Cerebellar nuclear complex (tissue), 1 donor: ENCODE measurements around the gene TOM1L1.

ENCODE experiments used
- DNase-seq, 2 experiments: peaks; one replicate each; lab custom pipeline; 2025; lab: John Stamatoyannopoulos, UW

The TOM1L1 gene

DNA sequence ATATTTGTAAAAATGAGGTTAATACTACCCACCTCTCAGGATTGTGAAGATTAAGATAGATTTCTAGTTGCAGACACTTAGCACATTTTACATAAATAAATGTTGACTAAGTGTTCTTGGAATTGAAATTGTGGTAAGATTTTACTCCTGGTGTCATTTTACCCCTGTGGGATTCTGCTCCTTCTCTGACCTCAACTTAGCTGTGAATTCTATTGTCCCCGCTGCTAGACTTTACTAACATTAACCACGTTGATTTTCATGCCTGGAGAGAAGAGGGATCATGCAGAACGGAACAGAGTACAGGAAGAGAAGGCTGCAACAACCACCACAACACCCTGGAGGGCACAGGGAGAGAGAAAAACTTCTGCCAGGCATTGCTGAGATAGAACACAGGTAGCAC, 2.1 kb upstream of the TOM1L1 start:
- no peak for DNase-seq

DNA sequence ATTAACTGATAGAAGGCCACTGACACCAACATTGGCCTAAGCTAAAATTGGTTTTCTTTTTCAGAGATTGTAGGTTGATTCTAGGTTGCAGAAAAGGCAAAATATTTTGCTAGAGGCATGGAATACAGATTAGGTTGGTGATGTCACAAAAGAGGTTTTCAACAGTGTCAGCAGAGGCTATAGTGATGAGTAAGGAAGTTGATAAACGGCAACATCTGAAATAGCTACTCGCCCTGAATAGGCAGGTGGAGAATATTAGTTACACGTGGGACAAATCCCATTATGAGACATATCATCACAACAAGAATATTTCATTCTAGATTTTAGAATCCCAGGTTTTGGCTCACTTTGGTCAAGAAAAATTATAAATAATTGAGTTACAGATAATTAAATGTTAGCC, 1.5 kb upstream of the TOM1L1 start:
- no peak for DNase-seq

DNA sequence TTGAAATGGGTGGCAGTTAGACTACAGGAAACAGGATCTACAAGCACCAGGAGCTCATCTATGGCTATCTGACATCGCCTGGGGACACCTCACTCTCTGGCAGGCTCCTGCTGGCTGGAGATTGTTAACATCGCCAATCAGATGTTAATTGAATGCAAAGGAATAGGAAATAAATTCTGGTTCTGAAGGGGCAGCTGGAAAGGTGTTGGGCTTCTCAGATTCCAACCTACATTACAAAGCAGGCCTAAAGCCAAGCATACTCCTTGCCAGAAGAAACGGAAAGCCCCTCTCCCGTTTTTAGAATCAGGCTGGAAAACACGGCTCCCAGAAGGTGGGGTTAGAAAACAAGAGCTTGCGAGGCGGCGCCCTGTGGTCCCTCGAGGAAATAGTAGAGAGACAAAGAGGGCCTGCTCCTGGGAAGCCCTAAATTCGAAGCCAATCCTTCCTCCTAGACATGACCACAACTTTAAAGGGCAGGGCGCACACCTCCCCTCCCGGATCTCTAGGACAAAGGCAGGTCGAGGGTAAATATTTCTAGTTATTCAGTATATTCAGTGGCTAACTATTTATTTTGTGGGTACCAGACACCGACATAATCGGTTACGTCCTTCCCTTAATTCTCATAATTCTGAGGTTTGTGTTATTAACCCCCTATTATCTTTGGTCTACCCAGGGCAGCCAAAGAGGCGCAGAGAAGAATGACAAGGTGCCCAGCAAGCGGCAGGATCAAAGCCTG, 763 bp upstream of the TOM1L1 start:
- DNase-seq: no peak

DNA sequence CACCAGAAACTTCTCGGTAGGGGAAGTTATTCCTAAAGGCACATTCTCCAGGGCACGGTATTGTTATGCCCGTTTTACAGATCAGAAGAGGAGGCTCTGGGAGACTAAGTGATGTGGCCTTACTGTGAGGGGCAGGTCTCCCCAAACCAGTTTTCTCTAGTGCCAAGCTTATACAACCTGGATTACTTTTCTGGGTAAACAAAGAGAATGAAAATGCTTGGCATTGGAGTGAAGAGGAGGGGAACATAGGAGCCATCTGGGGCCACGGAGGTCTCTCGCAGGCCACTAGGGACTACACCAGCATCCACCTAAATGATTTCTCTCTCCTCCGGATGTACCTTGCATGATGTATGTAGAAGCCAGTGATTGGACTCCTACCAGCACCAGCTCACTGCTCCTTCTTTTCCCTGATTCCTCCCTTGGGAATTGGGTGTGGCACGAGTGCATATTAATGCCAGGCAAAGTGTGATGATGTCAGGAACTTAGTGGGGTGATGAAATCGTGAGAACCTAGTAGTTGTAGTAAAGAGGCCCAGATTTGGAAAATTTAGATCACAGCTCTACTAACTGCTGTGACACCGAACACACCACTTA, 674 bp downstream of the TOM1L1 start:
- no peak for DNase-seq

DNA sequence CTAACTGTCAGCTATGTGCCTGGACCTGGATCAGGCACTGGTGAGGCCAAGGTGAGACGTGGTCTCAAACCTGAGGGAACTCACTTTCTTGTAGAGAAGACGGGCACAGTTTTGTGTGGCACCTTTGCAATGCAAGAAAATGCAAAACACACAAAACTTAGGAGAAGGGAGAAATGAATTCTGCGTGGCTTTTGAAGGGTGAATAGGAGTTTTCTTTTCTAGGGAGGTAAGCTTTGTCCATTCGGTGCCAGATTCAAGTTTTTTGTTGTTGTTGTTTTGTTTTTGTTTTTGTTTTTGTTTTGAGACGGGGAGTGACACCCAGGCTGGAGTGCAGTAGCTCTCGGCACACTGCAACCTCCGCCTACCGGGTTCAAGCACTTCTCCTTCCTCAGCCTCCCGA, 1.4 kb downstream of the TOM1L1 start:
- no peak for DNase-seq

- no peak for DNase-seq
Measured at GRCh38 chr17:54902611-54903010, 2.0 kb downstream of the TOM1L1 start.

DNA sequence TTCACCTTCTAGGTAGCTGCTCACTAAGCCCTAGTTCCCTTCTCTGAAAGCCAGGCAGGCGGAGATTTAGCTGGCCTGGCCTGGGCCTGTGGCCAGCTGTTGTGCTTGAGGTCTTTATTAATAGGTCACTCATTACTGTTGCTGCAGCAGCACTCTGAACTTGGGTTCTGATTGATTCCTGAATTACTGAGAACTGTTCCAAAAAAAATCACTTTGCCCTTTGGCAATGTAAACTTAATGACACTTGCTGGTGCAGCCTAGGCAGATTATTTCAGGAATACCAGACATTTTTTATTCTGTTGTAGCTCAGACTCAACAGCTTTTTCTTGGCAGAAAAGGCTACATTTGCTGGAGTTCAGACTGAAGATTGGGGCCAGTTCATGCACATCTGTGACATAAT, 2.7 kb downstream of the TOM1L1 start:
- no peak for DNase-seq

GRCh38 chr17:54906683-54907082, 6.0 kb downstream of the TOM1L1 start:
- no peak for DNase-seq

GRCh38 chr17:54907376-54907775, 6.7 kb downstream of the TOM1L1 start:
- DNase-seq: no peak

- no peak for DNase-seq
Measured at GRCh38 chr17:54909766-54910165, 9.1 kb downstream of the TOM1L1 start.

- DNase-seq: no peak
Measured at GRCh38 chr17:54916721-54917120, 16.1 kb downstream of the TOM1L1 start.

DNA sequence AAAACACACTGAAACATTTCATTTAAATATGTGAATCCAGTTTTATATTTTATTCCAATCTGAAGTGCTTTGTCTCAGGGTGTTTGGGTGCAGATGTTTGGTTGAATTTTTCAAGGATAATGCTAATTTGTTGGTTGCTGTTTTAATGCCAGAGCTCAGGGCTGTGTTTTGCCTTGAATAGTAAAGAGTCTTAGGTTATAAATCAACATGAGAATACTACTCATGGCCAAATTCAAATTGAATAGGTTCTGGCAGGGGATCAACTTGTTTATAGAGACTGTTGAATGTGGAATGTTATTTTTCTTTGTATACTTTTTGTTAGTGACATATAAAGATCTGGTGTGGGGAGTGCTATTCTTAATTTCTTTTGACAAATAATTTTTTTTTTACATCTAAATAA, 18.8 kb downstream of the TOM1L1 start:
- no peak for DNase-seq

- no peak for DNase-seq
Measured at GRCh38 chr17:54920819-54921218, 20.2 kb downstream of the TOM1L1 start.

- no peak for DNase-seq
Measured at GRCh38 chr17:54924405-54924804, 23.8 kb downstream of the TOM1L1 start.

- DNase-seq: no peak
Measured at GRCh38 chr17:54927525-54927924, 26.9 kb downstream of the TOM1L1 start.

DNA sequence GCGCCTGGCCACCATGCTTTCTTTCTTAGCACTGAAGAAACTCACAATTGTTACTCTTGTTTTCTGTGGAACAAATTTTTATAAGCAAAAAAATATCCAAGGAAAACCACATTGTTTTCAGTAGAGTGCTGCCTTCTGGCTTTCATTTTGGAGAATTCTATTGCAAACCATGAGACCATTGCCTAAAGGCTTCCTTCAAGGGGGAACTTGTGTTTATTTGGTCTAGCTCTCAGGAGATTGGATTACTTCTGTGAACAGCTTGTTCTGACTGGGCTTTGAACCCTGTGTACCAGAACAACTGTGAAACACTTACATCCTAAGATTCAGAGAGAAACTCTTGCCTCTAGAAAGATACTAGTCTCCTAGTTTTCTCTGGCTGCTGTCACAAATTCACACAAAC, 32.1 kb downstream of the TOM1L1 start:
- no peak for DNase-seq

GRCh38 chr17:54933921-54934320, 33.3 kb downstream of the TOM1L1 start:
- no peak for DNase-seq

GRCh38 chr17:54935471-54935870, 34.8 kb downstream of the TOM1L1 start:
- DNase-seq: no peak

DNA sequence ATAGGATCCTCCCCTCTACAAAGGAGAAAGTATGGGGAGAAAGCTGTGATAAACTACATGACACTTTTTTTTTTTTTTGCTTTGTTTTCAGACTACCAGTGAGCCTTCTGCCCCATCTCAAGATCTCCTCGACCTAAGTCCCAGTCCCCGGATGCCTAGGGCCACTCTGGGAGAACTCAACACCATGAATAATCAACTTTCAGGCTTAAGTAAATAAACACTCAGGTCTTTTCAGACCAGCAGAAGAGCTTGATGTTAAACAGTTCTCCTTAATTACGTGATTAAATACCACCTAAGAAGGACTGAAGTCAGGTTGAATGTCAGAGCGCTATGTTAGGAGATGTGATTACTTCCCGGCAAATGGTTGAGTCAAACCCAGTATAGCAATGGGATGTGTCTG, 36.4 kb downstream of the TOM1L1 start:
- DNase-seq: no peak

GRCh38 chr17:54937426-54937825, 36.8 kb downstream of the TOM1L1 start:
- no peak for DNase-seq

DNA sequence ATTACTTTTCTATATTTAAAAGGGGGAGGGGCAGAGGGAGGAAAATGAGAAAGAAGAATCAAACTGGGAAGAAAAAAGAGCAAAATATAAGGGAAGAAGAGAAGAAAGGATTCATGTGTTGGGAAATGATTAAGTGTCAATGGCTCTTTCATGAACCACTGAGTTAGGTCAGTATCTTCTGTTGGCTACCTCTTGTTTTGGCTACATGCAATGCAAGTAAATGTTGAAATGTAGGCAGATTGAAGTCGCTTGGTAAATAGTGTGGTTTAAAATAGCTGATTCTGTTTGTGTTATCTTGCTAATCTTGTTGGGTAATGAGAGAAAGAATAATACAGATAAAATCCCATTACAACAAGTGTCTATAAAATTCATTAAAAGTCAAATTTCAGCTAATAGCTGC, 40.6 kb downstream of the TOM1L1 start:
- no peak for DNase-seq

- DNase-seq: no peak
Measured at GRCh38 chr17:54944796-54945195, 44.1 kb downstream of the TOM1L1 start.

GRCh38 chr17:54945231-54945630, 44.6 kb downstream of the TOM1L1 start:
- no peak for DNase-seq

GRCh38 chr17:54945671-54946070, 45.0 kb downstream of the TOM1L1 start:
- DNase-seq: no peak
